HG02884 (cell line): Measurements from ENCODE around the gene CEP128.

Source experiments
- ATAC-seq: cut with Tn5 transposase; IDR thresholded peaks from one replicate; pipeline ENCODE4 v1.9.1; 2021; ENCODE audit warnings: mild to moderate bottlenecking, moderate library complexity; ENCODE audit not compliant: unreplicated experiment

The CEP128 gene

DNA sequence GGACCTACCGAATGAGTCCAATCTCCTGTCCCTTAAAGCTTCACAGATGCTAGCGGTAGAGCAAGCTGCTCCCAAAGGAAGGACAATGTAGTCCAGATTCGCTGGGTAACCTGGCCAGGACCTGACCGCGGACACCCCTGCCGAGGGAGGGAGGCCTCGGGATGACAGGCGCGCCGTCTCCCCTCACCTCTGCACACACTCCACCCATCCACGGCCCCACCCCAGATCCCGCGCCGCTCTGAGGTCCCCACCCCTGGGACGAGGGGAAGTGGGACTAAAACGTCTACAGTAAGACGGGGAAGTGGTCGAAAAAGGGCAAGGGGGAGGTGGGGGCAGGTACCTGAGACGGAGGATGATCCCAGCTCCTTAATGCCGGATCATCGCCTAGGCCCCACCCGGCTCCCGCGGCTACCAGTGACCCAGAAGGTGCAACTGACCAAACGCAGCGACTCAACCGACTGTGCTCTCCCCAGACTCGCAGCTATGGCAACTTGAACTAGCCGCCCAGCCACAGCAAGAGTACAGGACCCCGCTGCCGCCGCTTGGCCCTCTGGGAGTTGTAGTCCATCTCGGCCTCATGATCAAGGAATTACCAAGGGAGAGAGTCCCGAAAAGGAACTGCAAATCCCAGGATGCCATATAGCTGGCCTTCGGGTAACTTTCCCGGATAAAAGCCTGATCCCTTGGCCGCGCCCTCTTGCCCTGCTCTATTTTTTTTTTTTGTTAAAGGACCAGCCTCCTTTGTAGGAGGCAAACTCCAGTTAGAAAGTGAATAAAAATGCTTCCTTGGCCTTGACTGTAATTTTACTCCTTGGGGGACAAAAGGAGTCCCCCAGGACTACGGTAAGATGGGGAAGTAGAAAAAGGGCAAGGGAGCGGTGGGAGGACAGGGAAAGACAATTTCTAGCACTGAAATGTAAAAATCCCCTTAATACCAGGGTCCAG is at the start of gene CEP128:
Gene CEP128, minus strand, starts transcription at position 498 of the 945 bp plus-strand sequence.
- ATAC-seq: peak; percentile 97

GRCh38 chr14:80988735-80989429 is 47.3 kb upstream of the CEP128 start:
- no peak for ATAC-seq

DNA sequence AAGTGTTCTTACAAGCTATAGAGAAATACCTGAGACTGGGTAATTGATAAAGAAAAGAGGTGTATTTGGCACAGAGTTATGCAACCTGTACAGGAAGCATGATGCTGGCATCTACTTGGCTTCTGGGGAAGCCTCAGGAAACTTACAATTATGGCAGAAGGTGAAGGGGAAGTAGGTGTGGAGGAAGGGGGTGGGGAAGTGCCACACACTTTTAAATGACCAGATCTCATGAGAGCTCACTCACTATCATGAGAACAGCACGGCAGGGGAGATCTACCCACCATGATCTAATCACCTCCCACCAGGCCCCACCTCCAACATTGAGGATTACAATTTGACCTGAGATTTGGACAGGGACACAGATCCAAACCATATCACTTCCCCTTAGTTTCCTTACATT is 46.7 kb upstream of the CEP128 start:
- ATAC-seq: no peak

GRCh38 chr14:80987235-80988032 is 45.9 kb upstream of the CEP128 start:
- ATAC-seq: peak; percentile 72

- no peak for ATAC-seq
Observed at GRCh38 chr14:80982711-80983110, 41.2 kb upstream of the CEP128 start.

GRCh38 chr14:80981673-80982072 is 40.1 kb upstream of the CEP128 start:
- ATAC-seq: no peak

GRCh38 chr14:80981156-80981555 is 39.6 kb upstream of the CEP128 start:
- no peak for ATAC-seq

DNA sequence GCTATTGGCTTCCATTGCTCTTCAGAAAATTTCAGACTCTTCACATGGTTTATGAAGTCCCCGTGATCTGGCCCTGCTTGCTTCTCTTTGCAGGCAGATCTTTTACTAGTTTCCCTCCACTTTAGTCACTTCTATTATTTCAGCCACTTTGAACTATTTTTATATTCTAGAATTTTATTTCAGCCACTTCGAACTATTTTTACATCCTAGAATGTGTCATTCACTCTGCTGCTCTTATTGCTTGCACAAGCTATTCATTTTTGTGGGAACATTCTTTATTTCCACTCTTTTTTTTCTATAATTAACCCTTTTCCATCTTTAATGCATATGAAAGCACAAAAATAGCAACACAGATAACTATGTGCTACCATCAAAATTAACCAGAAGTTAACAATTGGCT is 38.4 kb upstream of the CEP128 start:
- no peak for ATAC-seq

DNA sequence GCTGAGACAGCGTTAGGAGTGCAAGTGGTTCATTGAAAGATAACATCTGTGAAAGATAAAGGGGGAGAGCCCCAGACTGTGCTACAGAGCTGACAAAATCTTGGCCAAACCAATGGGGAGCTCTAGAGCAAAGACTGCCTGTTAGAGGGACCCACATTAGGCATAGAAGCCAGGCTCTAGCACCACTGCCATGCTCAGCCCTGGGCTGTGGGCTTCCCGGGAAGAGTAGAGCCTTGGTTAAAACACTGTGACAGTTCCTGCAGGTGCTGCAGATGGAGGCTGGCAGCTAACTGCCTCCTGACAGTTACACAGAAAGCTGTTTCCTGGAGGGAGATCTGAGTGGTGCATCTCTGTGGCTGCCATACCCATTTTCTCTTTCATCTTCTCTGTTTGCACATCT is 36.9 kb upstream of the CEP128 start:
- ATAC-seq: no peak

GRCh38 chr14:80977221-80977620 is 35.7 kb upstream of the CEP128 start:
- peak; percentile 61 for ATAC-seq

DNA sequence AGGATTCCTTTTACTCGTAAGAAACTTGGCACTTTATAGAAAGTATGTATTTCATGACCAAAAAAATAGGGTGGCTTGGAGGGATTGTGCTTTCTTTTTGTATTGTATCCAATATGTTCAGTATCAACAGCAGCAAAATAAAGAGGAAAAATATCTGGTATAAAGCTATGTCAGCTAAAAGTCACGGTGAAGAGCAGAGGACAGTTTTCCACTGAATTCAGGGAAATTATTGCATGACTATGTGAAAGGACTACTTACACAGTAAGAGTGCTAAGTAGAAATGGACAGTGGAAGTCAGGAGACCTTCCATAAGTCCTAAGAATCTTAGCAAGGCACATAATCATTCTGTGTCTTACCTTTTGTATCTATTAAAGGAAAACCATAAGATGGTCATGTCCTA is 33.1 kb upstream of the CEP128 start:
- ATAC-seq: no peak

DNA sequence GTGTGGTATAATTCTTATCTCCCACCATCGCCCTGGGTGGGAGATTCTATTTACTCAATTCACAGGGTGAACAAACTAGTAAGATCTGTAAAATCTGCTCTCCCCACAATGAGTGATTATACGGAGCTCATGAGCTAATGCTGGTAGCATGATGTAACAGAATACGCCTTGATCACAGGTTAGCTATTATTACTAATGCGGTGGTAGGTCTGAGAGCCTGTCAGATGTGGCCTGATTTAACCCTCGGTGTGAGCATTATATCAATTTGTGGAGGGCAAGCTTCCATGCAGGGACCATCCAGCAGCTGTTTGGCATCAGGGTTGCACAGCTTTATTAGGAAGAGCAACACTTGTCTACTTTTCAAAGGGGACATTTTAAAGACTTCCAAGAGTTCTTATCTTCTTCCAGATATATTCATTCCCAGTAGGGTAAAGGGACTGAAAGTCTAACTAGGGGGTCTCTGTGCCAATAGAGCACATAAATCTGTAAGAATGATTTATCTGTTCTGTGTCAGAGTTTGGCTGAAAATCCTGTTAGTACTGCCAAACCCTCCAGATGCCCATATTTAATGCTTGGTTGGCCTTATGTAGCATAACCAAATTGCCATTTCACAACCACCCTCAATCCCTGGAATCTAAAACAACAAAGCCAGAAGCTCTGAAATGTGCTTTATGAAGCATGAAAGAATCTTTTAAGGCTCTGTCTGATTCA is 32.5 kb upstream of the CEP128 start:
- no peak for ATAC-seq

DNA sequence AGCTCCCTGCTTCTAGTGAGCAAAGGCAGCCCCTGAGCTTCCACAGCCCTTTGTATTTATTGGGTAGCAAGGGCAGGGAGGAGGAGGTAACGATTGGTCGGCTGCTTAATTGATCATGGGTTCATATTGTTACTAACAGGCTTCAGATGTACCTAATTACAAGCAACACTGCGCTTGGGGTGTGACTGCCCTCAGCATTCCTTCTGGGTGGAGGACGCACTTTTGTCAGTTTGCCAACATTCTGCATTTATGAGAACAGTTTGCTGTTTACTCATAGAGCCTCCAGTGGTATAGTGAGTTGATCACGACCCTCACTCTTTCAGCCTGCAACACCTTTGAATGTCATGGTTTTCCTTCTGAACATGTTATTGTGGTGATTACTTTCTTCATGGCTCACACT is 23.5 kb upstream of the CEP128 start:
- ATAC-seq: no peak

DNA sequence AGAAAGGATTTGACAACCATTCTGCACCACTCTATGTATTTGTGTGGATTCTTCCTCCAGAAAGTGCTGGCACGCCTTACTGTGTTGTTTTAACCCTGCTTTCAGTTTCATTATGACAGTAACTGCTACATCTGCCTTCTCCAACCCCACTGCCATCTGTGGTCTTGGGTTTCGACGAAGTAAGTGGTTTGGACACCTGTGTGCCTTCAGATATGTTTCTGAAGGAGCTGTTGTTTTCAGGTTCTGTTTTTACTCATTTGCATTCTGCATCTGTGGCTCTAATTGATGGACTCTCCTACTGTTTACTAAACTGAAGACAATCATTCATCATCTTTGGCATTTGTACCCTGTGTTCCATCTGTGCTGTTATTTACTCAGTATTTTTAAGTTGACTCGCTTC is 18.0 kb upstream of the CEP128 start:
- ATAC-seq: peak; percentile 96

DNA sequence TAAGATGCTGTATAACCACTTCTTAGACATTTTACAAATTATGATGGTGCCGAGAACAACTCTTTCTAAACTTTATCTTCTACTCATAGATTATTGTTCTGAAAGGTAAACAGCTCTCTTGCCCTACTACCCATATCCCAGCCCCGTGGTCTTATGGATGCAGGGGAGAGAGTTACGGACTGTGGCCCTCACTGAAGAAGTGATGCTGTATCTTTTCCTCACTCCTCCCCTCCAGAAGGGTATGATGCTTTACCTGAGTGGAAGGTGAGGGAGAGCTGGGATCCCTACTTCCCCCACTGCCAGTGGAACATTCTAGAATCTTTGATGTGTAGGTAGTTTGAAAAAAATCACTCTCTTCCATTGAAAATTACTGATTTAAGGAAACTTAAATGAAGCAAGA is 17.4 kb upstream of the CEP128 start:
- no peak for ATAC-seq

DNA sequence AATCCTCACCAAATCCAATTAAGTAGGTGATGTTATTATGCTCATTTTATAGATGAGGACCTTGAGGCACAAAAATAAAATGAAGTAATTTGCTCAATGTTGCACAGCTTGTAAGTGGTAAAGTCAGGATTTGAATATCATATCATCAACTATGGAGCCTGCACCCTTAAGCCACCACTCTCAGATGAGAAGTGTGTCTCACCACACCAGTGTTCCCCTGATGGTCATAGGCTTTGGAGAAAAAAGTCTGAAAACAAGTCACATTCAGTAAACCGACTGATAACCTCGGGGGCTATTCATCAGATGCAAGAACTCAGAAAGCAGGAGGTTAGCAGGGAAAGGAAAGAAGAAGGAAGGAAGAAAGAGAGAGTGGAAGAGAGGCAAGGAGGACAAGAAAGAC is 16.7 kb upstream of the CEP128 start:
- ATAC-seq: no peak

GRCh38 chr14:80957613-80958012 is 16.1 kb upstream of the CEP128 start:
- no peak for ATAC-seq

- ATAC-seq: no peak
Observed at GRCh38 chr14:80956922-80957321, 15.4 kb upstream of the CEP128 start.

GRCh38 chr14:80956102-80956501 is 14.6 kb upstream of the CEP128 start:
- ATAC-seq: no peak

DNA sequence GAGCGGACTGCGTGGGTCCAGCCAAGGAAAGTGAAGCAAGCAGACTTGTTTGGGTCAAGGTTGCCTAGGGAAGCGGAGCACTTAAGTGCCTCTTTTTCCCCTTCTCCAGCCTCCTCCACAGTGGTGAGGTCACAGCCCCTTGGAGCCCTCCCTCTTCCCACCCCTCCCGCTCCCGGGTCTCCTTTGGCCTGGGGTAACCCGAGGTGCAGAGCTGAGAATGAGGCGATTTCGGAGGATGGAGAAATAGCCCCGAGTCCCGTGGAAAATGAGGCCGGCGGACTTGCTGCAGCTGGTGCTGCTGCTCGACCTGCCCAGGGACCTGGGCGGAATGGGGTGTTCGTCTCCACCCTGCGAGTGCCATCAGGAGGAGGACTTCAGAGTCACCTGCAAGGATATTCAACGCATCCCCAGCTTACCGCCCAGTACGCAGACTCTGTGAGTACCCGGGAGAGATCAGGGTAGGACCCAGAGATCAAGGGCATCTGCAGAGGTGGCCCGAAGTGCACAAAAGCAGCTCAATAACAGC is 13.9 kb upstream of the CEP128 start, which contains the start of gene TSHR:
Gene TSHR, plus strand, starts transcription at position 206 of the 526 bp plus-strand sequence. Its CDS starts 60 bp downstream, at position 266.
- no peak for ATAC-seq
